ENCODE measurements around the gene STX10.
"Not testable (repeated sequence)": the region's sequence is repeated elsewhere in the genome, so short reads cannot be mapped to it uniquely, and the experiment has no call there.

Gene STX10

GRCh38 chr19:13151605-13152355, 1.6 kb upstream of the STX10 start:
- DNase-seq (ENCODE audit: extremely low read depth, low read depth): peak; percentile 94
- TF ChIP-seq CTCF (IDR thresholded peaks at IDR 0.05; ENCODE audit: low read depth, low read length): peak; percentile 29

- no peak for DNase-seq (ENCODE audit: extremely low read depth, low read depth)
Observed at GRCh38 chr19:13150931-13151604, 893 bp upstream of the STX10 start.

GRCh38 chr19:13149628-13150186, 468 bp downstream of the STX10 start:
- DNase-seq (ENCODE audit: extremely low read depth, low read depth): no peak
- no peak for TF ChIP-seq CTCF (IDR thresholded peaks at IDR 0.05; ENCODE audit: low read depth, low read length)

More at GRCh38 chr19:13150931-13151604, 893 bp upstream of the STX10 start:
- no peak for TF ChIP-seq CTCF (IDR thresholded peaks at IDR 0.05; ENCODE audit: low read depth, low read length)

- DNase-seq (ENCODE audit: extremely low read depth, low read depth): not testable (repeated sequence)
Observed at GRCh38 chr19:13149173-13149627, 975 bp downstream of the STX10 start.

- no peak for TF ChIP-seq CTCF (IDR thresholded peaks at IDR 0.05; ENCODE audit: low read depth, low read length)
- DNase-seq (ENCODE audit: extremely low read depth, low read depth): no peak
Observed at GRCh38 chr19:13146763-13147563, 3.2 kb downstream of the STX10 start.

GRCh38 chr19:13139633-13140311, 10.4 kb downstream of the STX10 start:
- no peak for DNase-seq (ENCODE audit: extremely low read depth, low read depth)
- no peak for TF ChIP-seq CTCF (IDR thresholded peaks at IDR 0.05; ENCODE audit: low read depth, low read length)

GRCh38 chr19:13138916-13139198, 11.3 kb downstream of the STX10 start:
- DNase-seq (ENCODE audit: extremely low read depth, low read depth): no peak
- TF ChIP-seq CTCF (IDR thresholded peaks at IDR 0.05; ENCODE audit: low read depth, low read length): no peak

Measured in AG09319 (cell line).